Peyer's patch (tissue), 4 donors: ENCODE measurements around the gene ANTXR1.

Experiments
- CTCF ChIP-seq, 6 experiments: fragments of 450-650 bp in 4 of 6; fragments of 200-600 bp in 2 of 6; sonication (generic) in 1 of 6; IDR thresholded peaks; one replicate each; pipeline ENCODE4 v1.5.1; 2017 to 2019; ENCODE audit warnings: antibody characterized with exemption in 6 of 6, mild to moderate bottlenecking in 3 of 6, moderate library complexity in 1 of 6
- POLR2A ChIP-seq, 2 donors: fragments of 450-650 bp; IDR thresholded peaks; one replicate each; pipeline ENCODE4 v1.5.1; 2017; ENCODE audit warnings: antibody characterized with exemption in 2 of 2, mild to moderate bottlenecking in 2 of 2, moderate library complexity in 2 of 2

- no peak for TF ChIP-seq POLR2A (IDR thresholded peaks at IDR 0.05)
- no peak for TF ChIP-seq CTCF (IDR thresholded peaks at IDR 0.05)
Observed at GRCh38 chr2:69088466-69088865, 75.5 kb downstream of the ANTXR1 start.
